Lower lobe of right lung (tissue), 2 donors: Measurements from ENCODE around the gene DAB2IP. TPM values are rescaled to one million over a fixed set of nuclear protein-coding genes. Genes with fewer than 3 reads are reported as not detected.

Experiments
- ATAC-seq, 2 donors: fragments of 200-7000 bp; cut with Tn5 transposase; one replicate each; pipeline ENCODE4 v1.9.1; 2020 to 2022; ENCODE audit warnings: mild to moderate bottlenecking in 2 of 2, moderate library complexity in 2 of 2
- DNase-seq: peaks from one replicate; pipeline ENCODE4 v3.0.0-alpha.2; 2020
- H3K27ac ChIP-seq: fragments of 200-600 bp; one replicate; pipeline ENCODE4 v1.8.0; 2022
- H3K27me3 ChIP-seq: fragments of 200-600 bp; one replicate; pipeline ENCODE4 v1.8.0; 2022; ENCODE audit warnings: low read depth
- H3K36me3 ChIP-seq: fragments of 200-600 bp; one replicate; pipeline ENCODE4 v1.8.0; 2022; ENCODE audit warnings: mild to moderate bottlenecking
- H3K4me1 ChIP-seq: fragments of 200-600 bp; one replicate; pipeline ENCODE4 v1.8.0; 2022
- H3K4me3 ChIP-seq: fragments of 200-600 bp; one replicate; pipeline ENCODE4 v1.8.0; 2022; ENCODE audit warnings: mild to moderate bottlenecking
- H3K9me3 ChIP-seq: fragments of 200-600 bp; one replicate; pipeline ENCODE4 v1.8.0; 2022
- intact Hi-C: fragments of 100-400 bp; cut with DNase I; formaldehyde crosslinking; loops from one replicate; pipeline ENCODE4 v1.11.0; 2022
- total RNA-seq: library from RNA; stranded (reverse); fragmentation: NEBNext Ultra II Directional; extraction: Animal tissue kit (Norgen Biotek cat#: 25700); gene quantifications from one replicate; pipeline ENCODE4 v1.2.1, GENCODE V29; 2021
- TF ChIP-seq, protein P1 (sequence below): fragments of 200-600 bp; IDR thresholded peaks from one replicate; pipeline ENCODE4 v1.8.0; 2022; ENCODE audit warnings: antibody characterized with exemption, mild to moderate bottlenecking
- donor health status: DM: no; HTN: yes; CAD: no; lungs with severe emphysema.

Gene DAB2IP
- total RNA-seq, 1 donor from 2014 or later = 54.1 TPM

DNA sequence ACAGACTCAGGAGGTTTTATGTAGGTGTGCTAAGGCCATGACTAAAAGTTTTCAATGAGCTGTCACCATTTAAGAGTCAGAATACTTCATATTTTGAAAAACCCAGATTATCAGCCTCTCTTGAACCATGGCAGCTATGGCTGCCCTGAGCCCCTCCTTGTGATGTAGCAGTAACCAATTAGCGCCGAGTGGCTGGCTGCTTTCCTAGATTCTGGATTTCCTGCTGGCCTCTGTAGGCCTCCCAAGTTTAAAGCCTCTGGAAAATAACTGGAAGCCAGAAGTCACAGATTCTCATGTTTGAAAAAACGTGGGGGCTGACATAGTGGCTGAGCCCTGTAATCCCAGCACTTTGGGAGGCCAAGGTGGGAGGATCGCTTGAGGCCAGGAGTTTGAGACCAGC is 25.5 kb downstream of the DAB2IP start:
- Histone ChIP-seq H3K27ac (no peak overlapping the region), H3K4me1 (peaks cover 7% of the 10 kb centered on the region), H3K27me3 (no peaks in the 10 kb centered on the region), H3K4me3 (no peak overlapping the region), H3K36me3 (peaks cover 7% of the 10 kb centered on the region), H3K9me3 (no peaks in the 10 kb centered on the region)
- TF ChIP-seq, protein P1, sequence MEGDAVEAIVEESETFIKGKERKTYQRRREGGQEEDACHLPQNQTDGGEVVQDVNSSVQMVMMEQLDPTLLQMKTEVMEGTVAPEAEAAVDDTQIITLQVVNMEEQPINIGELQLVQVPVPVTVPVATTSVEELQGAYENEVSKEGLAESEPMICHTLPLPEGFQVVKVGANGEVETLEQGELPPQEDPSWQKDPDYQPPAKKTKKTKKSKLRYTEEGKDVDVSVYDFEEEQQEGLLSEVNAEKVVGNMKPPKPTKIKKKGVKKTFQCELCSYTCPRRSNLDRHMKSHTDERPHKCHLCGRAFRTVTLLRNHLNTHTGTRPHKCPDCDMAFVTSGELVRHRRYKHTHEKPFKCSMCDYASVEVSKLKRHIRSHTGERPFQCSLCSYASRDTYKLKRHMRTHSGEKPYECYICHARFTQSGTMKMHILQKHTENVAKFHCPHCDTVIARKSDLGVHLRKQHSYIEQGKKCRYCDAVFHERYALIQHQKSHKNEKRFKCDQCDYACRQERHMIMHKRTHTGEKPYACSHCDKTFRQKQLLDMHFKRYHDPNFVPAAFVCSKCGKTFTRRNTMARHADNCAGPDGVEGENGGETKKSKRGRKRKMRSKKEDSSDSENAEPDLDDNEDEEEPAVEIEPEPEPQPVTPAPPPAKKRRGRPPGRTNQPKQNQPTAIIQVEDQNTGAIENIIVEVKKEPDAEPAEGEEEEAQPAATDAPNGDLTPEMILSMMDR = no peak
- ATAC-seq (no peak), DNase-seq (peak; percentile 16)
- intact Hi-C loops = no loop called here

DNA sequence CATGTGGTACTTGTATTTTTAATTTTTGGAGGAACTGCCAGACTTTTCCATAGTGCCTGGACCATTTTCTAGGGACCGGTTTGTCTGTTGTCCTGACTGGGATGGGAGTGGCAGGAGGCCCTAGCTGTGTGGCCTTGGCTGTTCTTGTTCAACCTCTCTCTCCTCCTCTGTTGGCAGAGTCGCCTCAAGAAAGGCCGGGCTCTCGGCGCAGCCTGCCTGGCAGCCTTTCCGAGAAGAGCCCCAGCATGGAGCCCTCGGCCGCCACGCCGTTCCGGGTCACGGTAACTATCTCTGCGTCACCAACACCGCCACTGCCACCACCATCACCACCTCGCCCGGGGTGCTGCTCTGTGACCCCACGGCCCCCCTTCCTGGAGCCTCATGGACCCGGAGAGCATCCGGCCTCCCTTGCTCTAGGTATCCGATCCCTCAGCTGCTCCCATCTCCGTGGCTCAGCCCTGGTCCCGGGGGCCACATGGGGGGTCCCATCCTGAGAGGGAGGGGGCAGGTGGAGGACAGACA is 27.1 kb downstream of the DAB2IP start:
- no peak overlapping the region for H3K4me3 ChIP-seq
- H3K36me3 ChIP-seq = peaks cover 10% of the 10 kb centered on the region
- DNase-seq = peak; percentile 40
- TF ChIP-seq, protein P1 = no peak
- no peak for ATAC-seq
- no peaks in the 10 kb centered on the region for H3K27me3 ChIP-seq
- H3K9me3 ChIP-seq = no peaks in the 10 kb centered on the region
- no peak overlapping the region for H3K27ac ChIP-seq
- H3K4me1 ChIP-seq = peaks cover 7% of the 10 kb centered on the region
- intact Hi-C loops = no loop called here

GRCh38 chr9:121679901-121680635 is 28.6 kb downstream of the DAB2IP start:
- Histone ChIP-seq H3K9me3 (no peaks in the 10 kb centered on the region), H3K36me3 (peaks cover 10% of the 10 kb centered on the region), H3K4me3 (no peak overlapping the region), H3K27me3 (no peaks in the 10 kb centered on the region), H3K27ac (no peak overlapping the region), H3K4me1 (peaks cover 7% of the 10 kb centered on the region)
- intact Hi-C loops = loop anchor here (10.0 kb wide), 1 partner anchor 315 kb away; no protein-coding TSS in a partner anchor
- DNase-seq = no peak
- TF ChIP-seq, protein P1 = no peak
- ATAC-seq = no peak

- TF ChIP-seq, protein P1 = no peak
- intact Hi-C loops = loop anchor here (10.0 kb wide), 1 partner anchor 313 kb away; no protein-coding TSS in a partner anchor
- DNase-seq = no peak
These were observed 30.0 kb downstream of the DAB2IP start for GRCh38 chr9:121681404-121681803.

DNA sequence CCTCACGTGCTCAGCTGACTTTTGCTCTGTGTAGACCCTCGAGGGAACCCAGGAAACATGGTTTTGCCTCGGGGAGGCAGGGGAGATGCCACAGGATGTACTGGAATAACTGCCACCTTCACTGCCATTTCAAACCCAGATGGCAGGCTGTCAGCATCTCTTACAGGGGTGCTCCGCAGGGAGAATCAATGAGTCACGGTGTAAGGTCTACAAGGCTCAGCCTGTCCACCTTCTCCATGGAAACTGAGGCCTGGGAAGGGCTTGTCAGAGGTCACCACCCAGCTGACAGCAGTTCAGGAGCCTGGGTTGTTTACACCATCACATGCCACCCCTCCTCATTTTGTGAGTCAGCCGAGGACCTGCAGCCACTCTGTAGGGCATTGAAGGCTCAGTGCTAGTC is 30.8 kb downstream of the DAB2IP start:
- H3K27me3 ChIP-seq = no peaks in the 10 kb centered on the region
- ATAC-seq (no peak), DNase-seq (no peak)
- intact Hi-C loops = loop anchor here (10.0 kb wide), 1 partner anchor 313 kb away; no protein-coding TSS in a partner anchor
- no peak overlapping the region for H3K4me3 ChIP-seq
- H3K27ac ChIP-seq = no peak overlapping the region
- peaks cover 5% of the 10 kb centered on the region for H3K4me1 ChIP-seq
- H3K9me3 ChIP-seq = no peaks in the 10 kb centered on the region
- H3K36me3 ChIP-seq = peaks cover 10% of the 10 kb centered on the region
- TF ChIP-seq, protein P1 = no peak

More at GRCh38 chr9:121681404-121681803, 30.0 kb downstream of the DAB2IP start:
- Histone ChIP-seq H3K4me3 (no peak overlapping the region), H3K27ac (no peak overlapping the region), H3K9me3 (no peaks in the 10 kb centered on the region), H3K36me3 (peaks cover 10% of the 10 kb centered on the region), H3K4me1 (no peaks in the 10 kb centered on the region), H3K27me3 (no peaks in the 10 kb centered on the region)
- no peak for ATAC-seq
